Spleen (tissue), 7 donors: ENCODE measurements around the gene ECT2.

Experiments used
- CTCF ChIP-seq, 11 experiments: fragments of 200-600 bp in 7 of 11; fragments of 450-650 bp in 4 of 11; sonication (generic) in 4 of 11; IDR thresholded peaks in 8 of 11; conservative IDR thresholded peaks in 3 of 11; 1 replicate in 7 of 11; 2 replicates in 4 of 11; pipeline versions ENCODE4 v1.4.0 to v1.8.0; 2016 to 2021; ENCODE audit warnings: antibody characterized with exemption in 11 of 11, inconsistent platforms in 4 of 11, mild to moderate bottlenecking in 1 of 11
- POLR2A ChIP-seq, 3 donors: fragments of 450-650 bp; IDR thresholded peaks; one replicate each; pipeline ENCODE4 v1.5.1; 2017; ENCODE audit warnings: antibody characterized with exemption in 3 of 3, mild to moderate bottlenecking in 1 of 3
- POLR2AphosphoS5 ChIP-seq, 3 donors: sonication (generic); formaldehyde crosslinking; IDR thresholded peaks; one replicate each; pipeline ENCODE4 v1.5.1; 2017; ENCODE audit warnings: antibody characterized with exemption in 3 of 3
- donor health status: DM: no; HTN: no; CAD: no; lungs with moderate emphysema.
- donor health status: DM: no; HTN: no; CAD: no.
- donor health status: DM: no; HTN: no; CAD: no.

GRCh38 chr3:172786036-172786435 is 35.5 kb downstream of the ECT2 start:
- no peak for TF ChIP-seq POLR2A (IDR thresholded peaks at IDR 0.05)
- TF ChIP-seq CTCF (IDR thresholded peaks at IDR 0.05 in 8 of 11, conservative IDR thresholded peaks at IDR 0.05 in 3 of 11) = no peak
- TF ChIP-seq POLR2AphosphoS5 (IDR thresholded peaks at IDR 0.05) = no peak
